Measurements from ENCODE around the gene CDH13.

The CDH13 gene

GRCh38 chr16:83653785-83654184, 1027.0 kb downstream of the CDH13 start:
- DNase-seq (ENCODE audit: low read depth): no peak
- TF ChIP-seq, protein P1, sequence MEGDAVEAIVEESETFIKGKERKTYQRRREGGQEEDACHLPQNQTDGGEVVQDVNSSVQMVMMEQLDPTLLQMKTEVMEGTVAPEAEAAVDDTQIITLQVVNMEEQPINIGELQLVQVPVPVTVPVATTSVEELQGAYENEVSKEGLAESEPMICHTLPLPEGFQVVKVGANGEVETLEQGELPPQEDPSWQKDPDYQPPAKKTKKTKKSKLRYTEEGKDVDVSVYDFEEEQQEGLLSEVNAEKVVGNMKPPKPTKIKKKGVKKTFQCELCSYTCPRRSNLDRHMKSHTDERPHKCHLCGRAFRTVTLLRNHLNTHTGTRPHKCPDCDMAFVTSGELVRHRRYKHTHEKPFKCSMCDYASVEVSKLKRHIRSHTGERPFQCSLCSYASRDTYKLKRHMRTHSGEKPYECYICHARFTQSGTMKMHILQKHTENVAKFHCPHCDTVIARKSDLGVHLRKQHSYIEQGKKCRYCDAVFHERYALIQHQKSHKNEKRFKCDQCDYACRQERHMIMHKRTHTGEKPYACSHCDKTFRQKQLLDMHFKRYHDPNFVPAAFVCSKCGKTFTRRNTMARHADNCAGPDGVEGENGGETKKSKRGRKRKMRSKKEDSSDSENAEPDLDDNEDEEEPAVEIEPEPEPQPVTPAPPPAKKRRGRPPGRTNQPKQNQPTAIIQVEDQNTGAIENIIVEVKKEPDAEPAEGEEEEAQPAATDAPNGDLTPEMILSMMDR (IDR thresholded peaks at IDR 0.05; ENCODE audit: control insufficient read depth, extremely low read depth, insufficient read depth): no peak
- H3K4me3 ChIP-seq (ENCODE audit: low read depth, low read length): no peak overlapping the region

DNA sequence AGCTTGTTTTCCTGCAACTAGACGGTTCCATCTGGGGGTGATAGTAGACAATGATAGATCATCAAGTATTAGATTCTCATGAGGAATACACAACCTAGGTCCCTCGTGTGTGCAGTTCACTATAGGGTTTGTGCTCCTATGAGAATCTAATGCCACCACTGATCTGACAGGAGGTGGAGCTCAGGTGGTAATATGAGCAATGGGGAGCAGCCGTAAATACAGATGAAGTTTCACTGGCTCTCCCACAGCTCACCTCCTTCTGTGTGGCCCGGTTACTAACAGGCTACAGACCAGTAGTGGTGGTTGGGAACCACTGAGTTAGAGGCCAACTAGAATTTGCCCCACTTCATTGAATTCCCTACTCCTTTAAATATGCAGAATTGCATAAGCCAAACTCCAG, 1033.5 kb downstream of the CDH13 start:
- TF ChIP-seq, protein P1 (IDR thresholded peaks at IDR 0.05; ENCODE audit: control insufficient read depth, extremely low read depth, insufficient read depth): no peak
- H3K4me3 ChIP-seq (ENCODE audit: low read depth, low read length): no peak overlapping the region
- DNase-seq (ENCODE audit: low read depth): no peak

DNA sequence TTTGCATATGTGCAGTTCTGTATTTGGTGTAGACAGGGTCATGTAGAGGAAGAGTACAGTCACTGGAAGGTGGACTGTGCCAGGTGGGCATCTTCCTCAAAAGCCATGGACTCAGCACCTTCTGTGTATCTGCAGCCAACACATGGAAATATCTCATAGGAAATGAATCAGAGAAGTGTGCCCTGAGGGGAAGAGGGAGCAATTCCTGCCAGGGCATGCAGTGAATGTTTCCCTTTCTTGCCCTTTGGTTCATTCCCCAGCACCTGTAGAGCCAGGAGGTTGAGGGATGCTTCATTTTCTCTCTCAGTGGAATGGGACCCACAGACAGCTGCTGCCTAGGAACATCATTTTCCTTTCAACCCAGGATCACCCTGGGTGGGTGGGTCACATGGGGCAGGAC, 1034.9 kb downstream of the CDH13 start:
- TF ChIP-seq, protein P1 (IDR thresholded peaks at IDR 0.05; ENCODE audit: control insufficient read depth, extremely low read depth, insufficient read depth): no peak
- DNase-seq (ENCODE audit: low read depth): no peak
- no peak overlapping the region for H3K4me3 ChIP-seq (ENCODE audit: low read depth, low read length)

DNA sequence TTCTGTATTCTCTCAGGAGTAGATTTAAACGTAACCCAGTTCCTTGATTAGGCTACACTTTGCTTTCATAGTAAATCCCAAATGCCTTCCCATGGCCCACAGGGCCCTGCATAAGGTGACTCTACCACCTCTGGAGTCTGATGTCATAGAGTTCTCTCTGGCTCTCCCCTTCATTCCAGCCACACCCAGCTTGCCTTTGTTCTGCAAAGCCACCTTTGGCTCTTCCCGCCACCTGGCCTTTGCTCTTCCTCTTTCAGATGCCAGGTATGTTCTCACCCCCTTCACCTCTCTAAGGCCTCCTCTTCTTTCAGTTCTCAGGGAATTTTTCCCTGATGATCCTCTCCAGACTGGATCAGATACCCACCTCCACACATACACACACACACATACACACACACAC, 1039.7 kb downstream of the CDH13 start:
- TF ChIP-seq, protein P1 (IDR thresholded peaks at IDR 0.05; ENCODE audit: control insufficient read depth, extremely low read depth, insufficient read depth): no peak
- DNase-seq (ENCODE audit: low read depth): no peak
- H3K4me3 ChIP-seq (ENCODE audit: low read depth, low read length): no peak overlapping the region

DNA sequence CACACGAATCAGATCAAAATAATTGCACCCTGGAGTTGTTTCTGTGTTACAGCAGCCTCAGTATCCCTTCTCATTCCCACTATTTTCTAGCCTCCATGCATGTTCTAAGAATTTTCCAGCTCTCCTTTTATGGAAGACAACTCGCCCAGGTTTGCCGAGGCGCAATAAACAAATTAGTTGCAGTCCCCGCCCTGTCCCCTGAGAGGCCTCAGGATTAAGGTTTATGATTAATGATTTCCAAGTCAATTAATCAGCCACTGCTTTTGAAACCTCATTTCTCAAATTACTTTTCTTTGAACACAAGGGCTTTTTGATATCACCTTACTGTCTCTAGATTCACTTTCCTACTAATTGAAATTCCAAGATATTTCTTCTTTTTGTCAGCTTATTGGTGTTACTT, 1042.7 kb downstream of the CDH13 start:
- TF ChIP-seq, protein P1 (IDR thresholded peaks at IDR 0.05; ENCODE audit: control insufficient read depth, extremely low read depth, insufficient read depth): no peak
- H3K4me3 ChIP-seq (ENCODE audit: low read depth, low read length): no peak overlapping the region
- no peak for DNase-seq (ENCODE audit: low read depth)

GRCh38 chr16:83674931-83675535, 1048.3 kb downstream of the CDH13 start:
- no peak for DNase-seq (ENCODE audit: low read depth)
- TF ChIP-seq, protein P1 (IDR thresholded peaks at IDR 0.05; ENCODE audit: control insufficient read depth, extremely low read depth, insufficient read depth): no peak

DNA sequence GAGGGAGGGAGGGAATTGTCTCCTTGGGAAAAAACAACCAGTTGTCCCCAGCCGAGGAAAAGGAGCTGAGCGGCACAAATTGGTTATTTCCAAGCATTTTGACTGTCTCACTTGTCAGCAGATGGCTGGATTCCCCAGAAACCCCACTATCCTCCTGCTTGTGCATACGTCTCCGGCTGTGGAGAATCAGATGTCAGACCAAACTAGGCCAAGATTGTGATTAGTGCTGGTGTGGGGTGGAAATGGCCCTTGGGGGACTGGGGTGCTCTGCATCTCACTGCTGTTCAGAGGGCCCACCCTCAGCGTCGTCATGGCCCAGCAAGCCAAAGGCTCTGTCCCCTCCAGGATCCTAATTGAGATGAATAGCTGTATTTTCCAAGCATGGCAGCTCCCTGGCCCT, 1049.3 kb downstream of the CDH13 start:
- no peak overlapping the region for H3K4me3 ChIP-seq (ENCODE audit: low read depth, low read length)
- TF ChIP-seq, protein P1 (IDR thresholded peaks at IDR 0.05; ENCODE audit: control insufficient read depth, extremely low read depth, insufficient read depth): no peak
- DNase-seq (ENCODE audit: low read depth): no peak

More at GRCh38 chr16:83674931-83675535, 1048.3 kb downstream of the CDH13 start:
- no peak overlapping the region for H3K4me3 ChIP-seq (ENCODE audit: low read depth, low read length)

All from LNCaP clone FGC (cell line).